Femur (tissue), 1 donor: ENCODE measurements around the gene YEATS4.
A peak's percentile ranks its signal among the peaks of the same experiment; 100 is the strongest.

Source experiments
- DNase-seq: peaks from one replicate; pipeline ENCODE4 v3.0.0-alpha.2; 2017

Gene YEATS4

DNA sequence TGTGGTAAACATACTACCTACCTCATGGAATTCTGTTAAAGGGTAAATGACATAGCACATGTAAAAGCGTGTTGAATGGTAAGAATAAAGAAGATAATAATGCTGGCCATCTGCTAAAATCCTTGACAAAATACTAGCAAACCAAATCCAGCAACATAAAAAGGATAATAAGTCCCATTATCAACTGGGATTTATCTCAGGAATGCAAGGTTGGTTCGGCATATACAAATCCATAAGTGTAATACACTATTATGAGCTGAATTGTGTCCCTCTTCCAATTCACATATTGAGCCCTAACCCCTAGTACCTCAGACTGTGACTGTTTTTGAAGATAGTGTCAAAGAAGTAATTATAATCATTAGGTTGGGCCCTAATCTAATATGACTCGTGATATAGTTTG lies 37.4 kb downstream of the YEATS4 start:
- no peak for DNase-seq

DNA sequence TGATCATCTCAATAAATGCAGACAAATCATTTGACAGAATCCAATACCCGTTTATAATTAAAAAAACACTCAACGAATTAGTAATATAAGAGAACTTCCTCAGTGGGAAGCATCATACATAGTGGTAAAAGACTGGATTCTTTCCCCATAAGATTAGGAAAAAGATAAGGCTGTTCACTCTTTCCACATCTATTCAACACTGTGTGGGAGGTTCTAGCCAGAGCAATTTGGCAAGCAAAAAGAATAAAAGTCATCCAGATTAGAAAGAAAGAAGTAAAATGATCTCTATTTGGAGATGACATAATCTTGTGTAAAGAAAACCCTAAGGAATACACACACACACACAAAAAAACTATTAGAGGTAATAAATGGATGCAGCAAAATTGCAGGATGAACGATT lies 38.4 kb downstream of the YEATS4 start:
- no peak for DNase-seq

DNA sequence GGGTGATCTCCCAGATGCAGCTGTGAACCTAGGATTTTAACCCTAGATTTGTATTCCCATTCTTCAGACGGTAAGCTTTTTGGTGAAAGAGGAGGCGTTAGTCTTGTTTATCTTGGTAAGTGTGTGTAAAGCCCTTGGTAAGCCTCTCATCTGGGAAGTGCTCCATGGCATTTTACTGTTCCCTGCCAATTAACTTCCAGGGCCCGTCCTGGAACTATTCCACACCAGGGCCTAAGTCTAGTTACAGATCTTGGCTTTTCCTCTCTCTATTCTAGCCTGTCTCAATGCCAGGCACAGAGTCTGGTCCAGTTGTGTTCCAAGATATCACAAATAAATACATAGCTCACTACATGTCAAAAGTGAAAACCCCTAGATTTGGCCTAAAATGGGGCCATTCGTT lies 42.4 kb downstream of the YEATS4 start:
- DNase-seq, result no peak

DNA sequence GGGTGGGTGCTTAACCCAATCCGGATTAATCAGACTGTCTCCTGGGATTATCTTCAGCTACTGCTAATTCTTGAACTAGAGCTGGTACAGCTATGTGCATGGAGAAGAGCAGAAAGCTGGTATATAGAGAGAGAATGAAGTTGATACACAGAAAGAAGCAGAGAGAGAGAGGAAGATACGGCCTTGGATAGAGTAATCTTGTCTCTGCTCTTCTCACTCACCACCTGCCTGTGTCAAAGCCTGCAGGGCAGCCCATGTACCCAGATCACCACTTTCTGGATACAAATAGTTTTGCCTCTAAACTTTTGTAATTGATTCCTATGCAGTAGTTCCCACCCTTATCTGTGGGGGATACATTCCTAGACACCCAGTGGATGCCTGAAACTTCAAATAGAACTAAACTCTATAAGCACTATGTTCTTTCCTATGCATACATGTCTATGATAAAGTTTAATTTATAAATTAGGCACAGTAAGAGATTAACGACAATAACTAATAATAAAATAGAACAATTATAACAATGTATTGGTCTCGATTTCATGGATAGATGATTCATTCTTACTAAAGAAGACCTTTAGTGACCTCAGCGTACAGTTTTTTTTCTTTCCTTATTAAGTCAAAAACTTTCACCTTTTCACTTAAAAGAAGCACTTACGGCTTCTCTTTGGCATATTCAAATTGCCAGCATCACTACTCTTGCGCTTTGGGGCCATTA lies 45.5 kb downstream of the YEATS4 start:
- DNase-seq, result no peak

DNA sequence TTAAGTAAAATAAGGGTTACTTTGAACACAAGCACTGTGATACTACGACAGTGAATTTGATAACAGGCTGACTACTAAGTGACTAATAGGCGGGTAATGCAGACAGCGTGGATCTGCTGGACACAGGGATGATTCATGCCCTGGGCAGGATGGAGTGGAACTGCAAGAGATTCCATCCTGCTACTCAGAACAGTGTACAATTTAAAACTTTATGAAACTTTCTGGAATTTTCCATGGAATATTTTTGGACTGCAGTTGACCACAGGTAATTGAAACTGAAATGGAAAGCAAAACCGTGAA lies 46.0 kb downstream of the YEATS4 start:
- no peak for DNase-seq

DNA sequence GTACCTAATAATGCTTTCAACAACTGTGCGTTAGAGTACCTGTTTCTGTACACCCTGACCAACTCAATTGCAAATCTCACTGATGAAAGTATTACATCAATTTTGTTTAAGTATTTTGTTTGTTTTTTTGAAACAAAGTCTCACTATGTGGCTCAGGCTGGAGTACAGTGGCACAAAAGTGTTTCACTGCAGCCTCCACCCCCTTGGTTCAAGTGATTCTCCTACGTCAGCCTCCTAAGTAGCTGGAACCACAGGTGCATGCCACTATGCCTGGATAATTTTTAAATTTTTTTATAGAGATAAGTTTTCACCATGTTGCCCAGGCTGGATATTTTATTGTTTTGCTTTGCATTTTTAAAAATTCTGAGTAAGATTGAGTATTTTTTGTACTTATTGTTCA lies 46.7 kb downstream of the YEATS4 start:
- no peak for DNase-seq

DNA sequence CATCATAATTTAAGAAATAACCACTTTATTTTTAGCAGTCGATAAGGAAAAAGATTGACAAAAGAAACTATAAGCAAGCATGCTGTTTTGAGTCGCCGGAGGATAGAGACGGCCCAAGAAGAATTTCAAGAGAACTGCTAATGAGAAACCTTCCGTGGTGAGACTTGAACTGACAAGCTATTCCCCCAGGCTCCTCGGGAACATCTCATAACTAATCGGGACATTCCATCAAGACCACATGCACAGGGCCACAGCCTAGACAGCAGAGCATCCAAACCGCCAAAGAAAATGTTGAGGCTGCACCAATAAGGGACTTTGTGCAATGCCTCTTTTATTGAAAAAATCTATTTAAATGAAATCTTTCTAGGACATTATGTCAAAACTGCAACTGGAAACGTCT lies 51.0 kb downstream of the YEATS4 start:
- DNase-seq, result no peak

DNA sequence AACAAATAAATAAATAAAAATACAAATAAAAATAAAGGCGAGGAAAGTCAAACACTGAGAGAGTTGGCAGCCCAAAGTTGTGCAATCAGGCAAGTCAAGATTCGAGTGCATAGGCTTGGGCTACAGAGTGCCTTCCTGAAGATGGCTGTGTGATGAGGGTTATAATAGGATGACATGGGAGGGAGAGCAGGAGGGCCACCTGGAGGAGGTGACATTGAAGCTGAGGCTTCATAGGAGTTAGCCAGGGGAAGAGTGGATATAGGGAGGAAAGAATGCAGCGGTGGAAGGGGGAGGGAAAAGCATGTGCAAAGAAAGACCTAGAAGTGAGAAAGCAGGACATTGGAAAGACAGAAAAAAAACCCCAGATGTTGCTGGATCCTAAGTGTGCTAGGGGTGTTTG lies 53.1 kb downstream of the YEATS4 start:
- no peak for DNase-seq

DNA sequence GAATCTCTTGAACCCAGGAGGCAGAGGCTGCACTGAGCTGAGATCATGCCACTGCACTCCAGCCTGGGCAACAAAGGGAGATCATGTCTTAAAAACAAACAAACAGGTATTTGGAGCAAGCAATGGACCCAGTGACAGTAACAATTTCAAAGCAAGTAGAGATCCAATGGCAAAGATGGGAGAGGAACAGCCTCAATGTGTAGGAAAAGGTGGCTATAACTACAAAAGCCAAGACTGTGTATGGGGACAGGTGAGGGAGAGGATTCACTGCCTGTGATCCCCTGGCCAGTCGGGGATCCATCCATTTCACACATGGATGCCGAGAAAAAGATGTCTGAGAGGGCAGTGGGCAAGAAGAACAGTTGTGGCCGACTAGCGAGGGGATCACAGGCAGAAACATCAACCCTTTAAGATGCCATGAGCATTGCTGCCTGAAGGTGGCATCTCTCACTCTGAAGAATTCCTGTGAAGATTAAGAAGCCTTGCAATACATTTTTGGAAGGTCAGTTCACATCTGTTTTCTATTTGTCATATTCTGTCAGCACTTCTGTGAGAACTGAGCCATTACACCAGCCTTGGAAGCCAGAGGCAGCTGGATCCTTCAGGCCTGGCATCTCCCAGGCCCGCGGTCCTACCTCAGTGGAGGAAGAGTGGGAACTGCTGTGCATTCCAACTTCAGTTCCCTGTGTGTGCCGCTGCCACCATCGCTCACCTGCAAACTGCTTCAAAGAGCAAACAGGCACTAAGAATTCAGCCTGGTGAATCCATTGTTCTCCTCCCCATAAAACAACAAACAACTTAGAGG lies 56.1 kb downstream of the YEATS4 start:
- peak; percentile 77 for DNase-seq

DNA sequence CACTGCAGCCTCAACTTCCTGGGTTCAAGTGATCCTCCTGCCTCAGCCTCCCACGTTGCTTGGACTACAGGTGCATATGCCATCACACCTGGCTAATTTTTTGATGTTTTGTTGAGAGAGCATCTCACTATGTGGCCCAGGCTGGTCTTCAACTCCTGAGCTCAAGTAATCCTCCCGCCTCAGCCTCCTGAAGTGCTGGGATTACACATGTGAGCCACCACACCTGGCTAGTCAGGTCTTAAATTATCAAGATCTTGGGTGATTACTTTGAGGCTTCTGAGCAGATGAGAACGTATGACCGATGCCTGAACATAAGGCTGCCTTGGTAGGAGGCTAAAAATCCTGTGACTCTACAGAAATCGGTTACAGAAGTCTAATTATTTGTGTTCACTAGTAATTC lies 57.7 kb downstream of the YEATS4 start:
- no peak for DNase-seq

DNA sequence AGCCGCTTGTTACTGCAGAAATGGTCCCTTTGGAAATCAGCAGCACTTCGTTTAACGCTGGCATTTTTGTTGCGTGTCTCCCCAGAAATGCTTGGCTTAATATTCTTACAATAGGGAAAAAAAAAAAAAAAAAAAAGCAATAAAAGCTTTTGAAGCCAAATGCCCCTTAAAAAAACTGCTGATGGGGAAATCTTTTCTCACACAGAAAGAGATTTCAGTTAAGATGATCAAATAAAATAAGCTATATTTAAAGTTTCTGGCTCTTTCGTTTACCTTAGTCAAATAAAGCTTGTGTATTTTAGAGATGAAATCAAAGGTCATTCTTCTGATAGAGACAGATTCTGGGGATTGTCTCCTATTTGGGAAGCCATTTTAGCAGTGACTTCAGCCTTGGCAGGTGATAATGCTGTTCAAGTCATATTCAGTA lies 58.2 kb downstream of the YEATS4 start:
- DNase-seq, result no peak

DNA sequence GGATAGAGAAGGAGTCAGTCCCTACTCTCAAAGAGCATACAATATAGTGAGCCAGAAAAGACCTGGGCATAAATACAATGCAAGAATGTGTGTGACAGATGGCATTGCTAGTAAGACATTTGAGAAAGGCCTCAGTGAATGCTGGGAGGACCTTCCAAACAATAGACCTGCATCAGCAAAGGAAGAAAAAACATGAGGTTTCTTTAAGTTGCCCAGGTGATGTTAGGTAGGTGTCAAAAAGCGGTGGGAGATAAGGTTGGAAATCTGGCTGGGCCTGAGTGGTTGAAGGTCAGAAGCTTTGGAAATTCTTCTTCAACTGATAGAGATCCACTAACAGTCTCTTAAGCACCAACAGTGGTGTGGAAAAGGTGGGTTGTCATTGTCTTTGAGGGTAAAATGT lies 60.2 kb downstream of the YEATS4 start:
- DNase-seq, result no peak

DNA sequence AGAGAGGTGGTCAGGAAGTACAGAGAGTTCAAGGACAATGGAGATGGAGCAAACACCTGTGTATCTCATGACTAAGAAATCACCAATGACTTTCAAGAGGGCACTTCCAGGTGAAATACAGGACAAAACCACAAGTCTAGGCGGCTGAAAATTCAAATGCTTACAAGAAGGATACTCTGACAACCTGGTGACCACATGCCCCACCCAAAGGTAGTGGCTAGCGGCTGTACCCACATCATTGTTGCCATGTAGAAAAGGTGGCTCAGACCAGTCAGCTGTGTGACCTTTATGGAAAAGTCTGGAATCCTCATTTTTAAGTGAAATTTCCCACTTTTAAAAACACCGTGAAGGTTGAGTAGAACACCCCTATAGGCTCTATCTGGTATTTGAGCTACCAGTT lies 62.0 kb downstream of the YEATS4 start:
- no peak for DNase-seq

DNA sequence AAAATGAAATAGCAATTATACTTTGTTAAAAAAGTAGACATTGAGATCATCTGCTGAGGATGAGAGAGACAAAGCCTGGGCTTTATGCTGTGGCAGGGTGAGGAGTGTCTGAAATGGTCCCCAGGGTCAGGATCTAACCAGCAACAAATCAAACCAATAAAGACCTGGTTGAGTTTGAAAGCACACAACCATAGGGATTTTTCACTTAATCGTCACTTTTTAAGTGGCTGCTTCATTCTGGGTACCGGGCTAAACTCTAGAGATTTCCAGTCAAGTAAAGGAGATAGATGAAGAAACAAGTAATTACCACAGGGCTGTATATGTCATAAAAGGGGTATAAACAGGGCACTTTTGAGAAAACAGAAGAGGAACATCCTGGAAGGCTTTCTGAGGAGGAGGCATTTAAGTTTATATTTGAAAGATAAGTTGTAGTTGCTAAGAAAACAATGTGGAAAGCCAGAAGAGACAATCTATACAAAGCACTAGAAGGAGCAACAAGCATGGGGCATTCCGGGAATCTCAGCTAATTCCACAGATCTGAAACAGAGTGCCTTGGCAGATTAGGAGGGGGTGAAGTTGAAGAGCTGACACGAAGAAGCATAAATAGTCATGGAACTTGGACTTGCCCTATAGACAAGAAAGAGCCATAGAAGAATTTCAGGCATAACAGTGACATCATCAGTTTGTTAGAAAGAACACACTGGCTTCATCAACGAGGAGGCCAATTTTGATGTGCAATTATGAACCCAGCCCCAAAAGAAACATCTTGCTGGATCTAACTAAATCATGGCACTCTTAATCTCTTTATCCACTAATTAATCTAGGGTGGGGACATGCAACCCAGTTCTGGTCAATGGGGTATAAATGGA lies 63.7 kb downstream of the YEATS4 start:
- no peak for DNase-seq

DNA sequence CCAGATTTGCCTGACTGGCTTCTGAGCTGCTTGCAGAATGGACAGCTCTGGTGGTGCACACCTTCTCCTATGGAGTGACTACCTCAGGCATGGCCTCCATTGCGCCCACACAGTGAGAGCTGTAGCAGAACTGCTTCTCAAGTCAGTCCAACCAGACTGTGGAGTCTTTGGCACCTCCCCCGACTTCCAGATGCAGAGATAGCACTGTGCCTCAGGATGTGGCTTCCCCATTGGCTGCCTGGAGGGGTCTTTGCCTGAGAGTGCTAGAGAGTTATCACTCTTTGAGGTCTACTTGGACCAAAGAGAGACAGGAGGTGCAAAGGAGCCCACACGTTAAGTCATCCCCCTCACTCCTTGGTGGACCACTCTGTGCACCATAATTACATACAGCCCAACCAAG lies 65.9 kb downstream of the YEATS4 start:
- DNase-seq, result no peak

DNA sequence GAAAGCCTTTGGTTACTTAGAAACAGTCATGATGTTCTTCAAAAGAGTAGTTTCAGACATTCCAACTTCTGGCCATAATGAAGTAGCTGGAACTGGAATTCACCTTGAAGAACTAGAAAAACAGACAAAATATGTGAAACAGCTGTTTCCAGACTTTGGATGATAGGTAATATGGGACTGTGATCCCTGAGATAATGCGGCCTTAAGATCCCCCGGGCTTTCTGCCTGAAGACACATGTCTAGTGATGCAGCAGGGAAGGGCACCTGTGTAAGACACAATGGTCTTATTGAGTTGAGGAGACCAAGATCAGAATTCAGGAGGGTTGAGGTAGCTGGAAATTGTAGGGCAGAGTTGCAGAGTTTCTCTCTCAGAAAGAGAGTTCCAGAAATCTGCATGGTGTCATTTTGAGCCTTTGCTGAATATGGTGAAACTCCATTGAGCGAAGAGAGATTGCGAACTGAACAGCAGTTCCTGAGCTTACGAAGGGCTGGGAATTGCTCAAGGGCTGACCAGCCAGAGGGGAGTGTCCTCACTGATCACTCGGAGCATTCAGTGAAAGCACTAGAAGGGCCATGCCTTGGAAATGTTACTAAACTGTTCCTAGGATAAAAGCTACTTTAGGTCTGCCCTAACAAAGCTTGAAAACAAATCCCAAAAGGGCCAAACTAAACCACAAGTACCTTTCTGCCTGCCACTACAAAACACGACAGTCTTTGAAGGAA lies 69.0 kb downstream of the YEATS4 start:
- DNase-seq, result no peak

DNA sequence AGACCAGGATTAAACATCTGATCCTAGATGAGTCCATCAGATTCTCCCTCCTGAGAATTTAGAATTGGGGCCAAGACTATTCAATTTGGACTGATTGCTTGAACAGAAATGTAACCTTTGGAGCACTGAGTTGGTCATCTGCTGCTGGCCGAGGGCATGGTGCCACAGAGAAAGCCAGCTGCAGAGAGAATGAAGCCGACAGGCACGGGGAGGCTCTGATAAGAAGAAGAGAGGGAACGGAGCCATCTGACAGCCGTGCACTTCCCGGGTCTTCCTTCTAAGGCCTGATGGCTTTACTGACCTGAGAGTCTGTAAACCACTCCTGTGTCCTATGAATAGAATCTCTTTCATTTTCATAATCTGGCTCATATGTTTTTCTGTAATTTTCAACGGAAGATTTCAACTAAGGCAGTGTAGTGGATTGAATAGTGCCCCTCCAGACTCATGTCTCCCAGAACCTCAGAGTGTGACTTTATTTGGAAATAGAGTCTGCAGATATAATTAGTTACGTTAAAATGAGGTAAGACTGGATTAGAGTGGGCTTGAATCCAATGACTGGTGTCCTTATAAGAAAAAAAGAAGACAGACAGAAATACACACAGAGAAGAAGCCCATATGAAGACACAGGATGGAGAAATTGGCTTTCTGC lies 71.5 kb downstream of the YEATS4 start:
- no peak for DNase-seq

DNA sequence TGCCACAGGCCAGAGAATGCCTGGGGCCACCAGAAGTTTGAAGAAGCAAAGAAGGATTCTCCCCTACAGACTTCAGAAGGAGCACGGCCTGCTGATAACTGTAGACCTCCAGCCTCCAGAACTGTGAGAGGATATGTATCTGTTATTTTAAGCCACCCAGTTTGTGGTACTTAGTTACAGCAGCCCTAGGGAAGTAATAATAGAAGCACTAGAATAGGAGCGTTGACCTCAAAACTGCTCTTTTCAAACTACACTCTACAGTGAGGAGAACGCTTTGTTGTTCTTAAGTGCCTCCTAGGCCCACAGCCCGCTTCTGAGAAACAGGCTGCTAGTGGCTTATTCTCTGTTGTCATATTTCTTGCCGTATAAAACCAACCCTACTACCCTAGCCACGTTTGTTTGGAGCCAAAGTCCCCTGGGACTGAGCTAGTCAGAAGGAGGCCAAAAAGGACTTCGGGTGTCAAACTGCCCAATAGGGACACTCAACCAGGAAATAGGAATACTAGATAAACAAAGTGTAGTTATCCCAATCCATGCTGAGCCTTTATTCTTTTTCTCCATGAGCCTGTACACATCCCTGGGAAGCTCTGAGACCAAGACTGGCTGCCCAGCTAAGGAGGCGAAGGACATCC lies 72.2 kb downstream of the YEATS4 start:
- DNase-seq, result no peak

DNA sequence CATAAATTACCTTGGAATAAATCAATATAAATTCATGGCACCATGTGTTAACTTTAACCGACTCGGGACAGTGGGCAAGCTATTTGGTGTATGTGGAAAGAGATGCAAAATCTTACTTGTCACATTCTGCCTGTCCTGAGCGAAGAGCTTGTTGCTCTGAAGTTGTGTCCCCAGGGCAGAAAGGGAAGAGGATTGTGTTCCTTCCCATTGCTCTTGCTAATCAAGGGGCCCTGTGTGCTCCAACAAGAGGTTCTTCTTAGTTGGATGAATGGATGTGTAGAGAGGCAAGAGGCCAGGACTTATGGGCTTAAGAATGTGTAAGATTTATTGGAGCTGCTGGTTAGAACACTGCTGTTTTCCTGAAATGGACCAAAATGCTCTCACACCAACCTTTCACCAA lies 74.1 kb downstream of the YEATS4 start:
- DNase-seq, result no peak

DNA sequence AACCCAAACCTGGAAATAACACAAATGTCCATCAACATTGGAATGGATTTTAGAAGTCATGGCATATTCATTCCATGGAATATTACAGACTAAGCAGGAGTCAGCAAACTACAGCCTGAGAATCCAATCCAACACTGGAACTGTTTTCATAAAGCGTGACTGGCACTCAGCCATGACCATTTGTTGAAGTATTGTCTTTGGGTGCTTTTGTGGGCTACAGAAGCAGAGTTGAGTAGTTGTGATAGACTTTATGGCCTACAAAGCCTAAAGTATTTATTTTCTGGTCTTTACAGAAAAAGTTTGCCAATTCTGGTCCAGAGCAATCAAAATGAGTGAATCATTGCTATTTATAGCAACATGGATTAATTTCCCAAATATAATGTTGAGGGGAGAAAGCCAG lies 76.1 kb downstream of the YEATS4 start:
- DNase-seq, result no peak

DNA sequence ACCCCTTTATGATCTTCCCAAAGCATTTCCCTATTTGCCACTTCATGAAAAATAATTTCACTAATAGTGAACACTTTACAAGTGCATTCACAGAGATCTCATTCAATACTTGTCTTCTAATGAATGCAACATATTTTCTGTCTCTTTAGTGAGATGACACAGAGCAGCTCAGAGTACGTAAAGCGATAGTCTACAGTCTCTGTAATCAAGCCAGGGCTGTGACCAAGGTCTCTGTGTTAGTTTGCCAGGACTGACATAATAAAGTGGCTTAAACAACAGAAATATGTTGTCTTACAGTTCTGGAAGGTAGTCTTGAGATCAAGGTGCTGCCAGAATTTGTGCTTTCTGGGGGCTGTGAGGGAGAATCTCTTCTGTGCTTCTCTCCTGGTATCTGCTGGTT lies 77.5 kb downstream of the YEATS4 start:
- DNase-seq, result no peak

DNA sequence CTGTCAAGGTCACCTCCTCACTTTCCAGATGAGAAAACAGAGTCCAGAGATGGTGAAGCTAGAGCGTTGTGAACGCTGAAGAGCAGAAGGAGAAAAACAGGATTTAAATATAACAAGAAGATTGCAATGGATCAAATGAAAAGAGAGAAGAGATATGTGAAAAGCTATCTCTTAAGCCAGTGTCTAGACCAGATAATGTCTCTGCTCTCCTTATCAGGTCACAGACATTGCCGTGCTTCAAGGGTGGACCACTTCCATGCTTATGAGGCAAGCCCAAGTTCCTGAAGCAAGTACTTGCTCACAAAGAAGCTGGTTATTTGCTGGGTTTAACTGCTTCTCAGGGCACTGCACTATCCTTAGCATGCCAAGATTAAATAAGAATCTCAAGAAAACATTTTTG lies 79.0 kb downstream of the YEATS4 start:
- DNase-seq, result no peak
